Measurements from ENCODE around the gene REELD1.

GRCh38 chr4:146183209-146183608 lies 31.1 kb upstream of the REELD1 start:
- TF ChIP-seq POLR2A (IDR thresholded peaks at IDR 0.05): no peak
- TF ChIP-seq CTCF (IDR thresholded peaks at IDR 0.05): no peak

Data from adrenal gland (tissue), 5 donors.